Measurements from ENCODE around the gene SMC1A.

DNA sequence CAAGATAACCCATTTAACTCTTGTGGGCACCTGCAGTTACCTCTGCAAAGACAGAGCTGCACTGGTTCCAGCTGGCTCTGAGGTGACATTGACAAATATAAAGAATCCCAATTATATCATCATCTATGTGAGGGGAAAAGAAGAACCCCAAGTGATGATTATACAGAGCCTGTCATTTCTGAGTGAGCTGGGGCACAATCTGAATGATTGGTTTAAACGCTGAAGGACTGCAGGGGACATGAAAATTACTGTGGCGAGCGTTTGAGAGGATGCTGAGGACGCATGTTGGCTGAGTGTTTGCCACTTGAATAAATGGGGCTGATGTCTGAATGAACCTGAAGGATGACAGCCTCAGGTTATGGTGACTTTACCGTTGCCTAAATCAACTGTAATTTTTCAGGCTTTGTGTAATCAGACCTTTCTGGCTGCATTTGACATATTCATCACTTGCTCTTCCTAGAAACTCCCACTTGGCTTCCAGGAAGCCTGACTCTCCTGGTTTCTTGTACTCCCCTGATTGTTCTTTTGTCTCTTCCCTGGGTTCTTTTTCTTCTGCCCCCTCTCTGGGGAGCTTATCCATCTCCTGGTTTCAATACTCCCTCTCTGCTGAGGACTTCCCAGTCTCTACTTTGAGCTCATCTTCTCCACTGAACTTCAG, 15.8 kb upstream of the SMC1A start:
- TF ChIP-seq, protein P1, sequence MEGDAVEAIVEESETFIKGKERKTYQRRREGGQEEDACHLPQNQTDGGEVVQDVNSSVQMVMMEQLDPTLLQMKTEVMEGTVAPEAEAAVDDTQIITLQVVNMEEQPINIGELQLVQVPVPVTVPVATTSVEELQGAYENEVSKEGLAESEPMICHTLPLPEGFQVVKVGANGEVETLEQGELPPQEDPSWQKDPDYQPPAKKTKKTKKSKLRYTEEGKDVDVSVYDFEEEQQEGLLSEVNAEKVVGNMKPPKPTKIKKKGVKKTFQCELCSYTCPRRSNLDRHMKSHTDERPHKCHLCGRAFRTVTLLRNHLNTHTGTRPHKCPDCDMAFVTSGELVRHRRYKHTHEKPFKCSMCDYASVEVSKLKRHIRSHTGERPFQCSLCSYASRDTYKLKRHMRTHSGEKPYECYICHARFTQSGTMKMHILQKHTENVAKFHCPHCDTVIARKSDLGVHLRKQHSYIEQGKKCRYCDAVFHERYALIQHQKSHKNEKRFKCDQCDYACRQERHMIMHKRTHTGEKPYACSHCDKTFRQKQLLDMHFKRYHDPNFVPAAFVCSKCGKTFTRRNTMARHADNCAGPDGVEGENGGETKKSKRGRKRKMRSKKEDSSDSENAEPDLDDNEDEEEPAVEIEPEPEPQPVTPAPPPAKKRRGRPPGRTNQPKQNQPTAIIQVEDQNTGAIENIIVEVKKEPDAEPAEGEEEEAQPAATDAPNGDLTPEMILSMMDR (optimal IDR thresholded peaks at IDR 0.05 in 1 of 3, IDR thresholded peaks at IDR 0.05 in 1 of 3, conservative IDR thresholded peaks at IDR 0.05 in 1 of 3; ENCODE audit: extremely low read depth in 1 of 3, insufficient read depth in 2 of 3, low read length in 3 of 3): no peak
- TF ChIP-seq EZH2 (IDR thresholded peaks at IDR 0.05; ENCODE audit: low read length): no peak

Data from keratinocyte (primary cell).